ENCODE results near the gene DDX23. TPM values are rescaled to one million over a fixed set of nuclear protein-coding genes. Genes with fewer than 3 reads are reported as not detected.
"Not testable (repeated sequence)": the region's sequence is repeated elsewhere in the genome, so short reads cannot be mapped to it uniquely, and the experiment has no call there.

DDX23 gene
- total RNA-seq, 4 donors from 2014 or later, result 68.0 to 143 (median 104) TPM

DNA sequence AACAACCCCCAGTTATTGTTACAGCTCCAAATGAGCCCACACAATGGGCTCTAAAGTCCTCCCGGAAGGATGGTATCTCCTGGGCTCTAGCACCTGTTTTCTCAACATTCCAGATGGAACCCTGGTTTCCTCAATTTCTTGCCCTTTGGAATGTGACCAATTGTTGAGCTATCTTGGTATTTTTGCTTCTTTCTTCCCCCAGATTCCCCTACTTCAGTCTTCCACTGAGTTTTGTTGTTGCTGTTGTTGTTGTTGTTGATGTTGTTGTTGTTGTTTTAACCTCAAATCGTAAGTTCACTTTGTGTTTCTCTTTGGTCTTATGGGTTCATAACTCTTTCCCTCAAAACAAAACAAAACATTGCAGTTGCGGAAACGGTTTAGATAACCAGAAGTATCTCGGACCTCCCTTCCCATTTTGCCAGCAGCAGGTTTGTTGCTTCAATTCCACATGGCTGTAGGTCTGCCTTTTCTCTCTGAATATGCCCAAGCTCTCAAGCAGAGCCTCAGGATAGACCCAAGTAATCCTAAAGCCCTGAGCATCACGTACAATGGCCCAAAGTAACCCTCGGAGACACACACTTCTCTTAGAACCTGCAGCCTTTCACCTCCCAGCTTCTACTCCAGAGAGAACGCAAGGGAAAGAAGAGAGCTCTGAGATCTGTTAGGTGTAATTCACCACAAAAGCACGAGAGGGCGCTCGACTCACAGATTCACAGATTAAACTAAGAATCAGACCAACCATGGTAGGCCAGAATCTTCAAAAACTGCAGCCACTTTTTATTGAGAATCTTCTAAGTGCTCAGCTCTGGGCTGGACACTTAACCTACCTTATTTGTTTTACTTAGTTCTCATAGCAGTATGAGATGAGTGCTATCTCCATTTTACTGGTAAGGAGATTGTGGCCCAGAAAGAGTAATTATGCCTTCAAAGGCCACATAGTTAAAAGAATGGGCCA lies 1.0 kb upstream of the DDX23 start:
- H3K4me3 ChIP-seq, result peak overlapping the region; percentile 70 to 82 (median 78)
- H3K4me1 ChIP-seq, result peaks cover 0 to 29% (median 5%) of the 10 kb centered on the region in 4 donors
- TF ChIP-seq POLR2A (IDR thresholded peaks at IDR 0.05), result no peak
- TF ChIP-seq, protein P1, sequence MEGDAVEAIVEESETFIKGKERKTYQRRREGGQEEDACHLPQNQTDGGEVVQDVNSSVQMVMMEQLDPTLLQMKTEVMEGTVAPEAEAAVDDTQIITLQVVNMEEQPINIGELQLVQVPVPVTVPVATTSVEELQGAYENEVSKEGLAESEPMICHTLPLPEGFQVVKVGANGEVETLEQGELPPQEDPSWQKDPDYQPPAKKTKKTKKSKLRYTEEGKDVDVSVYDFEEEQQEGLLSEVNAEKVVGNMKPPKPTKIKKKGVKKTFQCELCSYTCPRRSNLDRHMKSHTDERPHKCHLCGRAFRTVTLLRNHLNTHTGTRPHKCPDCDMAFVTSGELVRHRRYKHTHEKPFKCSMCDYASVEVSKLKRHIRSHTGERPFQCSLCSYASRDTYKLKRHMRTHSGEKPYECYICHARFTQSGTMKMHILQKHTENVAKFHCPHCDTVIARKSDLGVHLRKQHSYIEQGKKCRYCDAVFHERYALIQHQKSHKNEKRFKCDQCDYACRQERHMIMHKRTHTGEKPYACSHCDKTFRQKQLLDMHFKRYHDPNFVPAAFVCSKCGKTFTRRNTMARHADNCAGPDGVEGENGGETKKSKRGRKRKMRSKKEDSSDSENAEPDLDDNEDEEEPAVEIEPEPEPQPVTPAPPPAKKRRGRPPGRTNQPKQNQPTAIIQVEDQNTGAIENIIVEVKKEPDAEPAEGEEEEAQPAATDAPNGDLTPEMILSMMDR (IDR thresholded peaks at IDR 0.05), result peak; percentile 87 to 99 (median 98)
- peak; percentile 58 to 97 (median 92) for DNase-seq
- H3K36me3 ChIP-seq, result no peaks in the 10 kb centered on the region
- no peaks in the 10 kb centered on the region for H3K9me3 ChIP-seq
- H3K27ac ChIP-seq, result peak overlapping the region; percentile 79 to 89 (median 84)
- H3K27me3 ChIP-seq, result no peaks in the 10 kb centered on the region

DNA sequence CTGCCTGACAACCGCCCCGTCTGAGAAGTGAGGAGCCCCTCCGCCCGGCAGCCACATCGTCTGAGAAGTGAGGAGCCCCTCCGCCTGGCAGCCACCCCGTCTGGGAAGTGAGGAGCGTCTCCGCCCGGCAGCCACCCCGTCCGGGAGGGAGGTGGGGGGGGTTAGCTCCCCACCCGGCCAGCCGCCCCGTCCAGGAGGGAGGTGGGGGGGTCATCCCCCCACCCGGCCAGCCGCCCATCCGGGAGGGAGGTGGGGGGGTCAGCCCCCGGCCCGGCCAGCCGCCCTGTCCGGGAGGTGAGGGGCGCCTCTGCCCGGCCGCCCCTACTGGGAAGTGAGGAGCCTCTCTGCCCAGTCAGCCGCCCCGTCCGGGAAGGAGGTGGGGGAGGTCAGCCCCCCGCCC lies 9.9 kb downstream of the DDX23 start:
- DNase-seq, H3K9me3 ChIP-seq, H3K27me3 ChIP-seq, H3K4me3 ChIP-seq, H3K27ac ChIP-seq, H3K4me1 ChIP-seq: not testable (repeated sequence)
- H3K36me3 ChIP-seq, result peaks cover 0 to 70% (median 4%) of the 10 kb centered on the region in 3 donors

DNA sequence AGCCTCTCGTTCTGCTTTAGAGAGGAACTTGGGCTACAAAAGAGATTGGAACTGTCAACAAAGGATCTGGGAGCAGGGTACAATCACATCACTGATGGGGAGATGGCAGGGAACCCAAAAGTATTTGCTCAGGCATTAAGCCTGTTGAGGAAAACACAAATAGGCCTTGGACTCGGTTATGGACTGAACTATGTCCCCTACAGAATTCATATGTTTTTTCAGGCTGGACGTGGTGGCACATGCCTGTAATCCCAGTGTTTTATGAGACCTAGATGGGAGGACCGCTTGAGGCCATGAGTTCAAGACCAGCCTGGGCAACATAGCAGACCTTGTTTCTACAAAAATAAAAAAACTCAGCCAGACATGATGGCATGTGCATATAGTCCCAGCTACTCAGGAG lies 13.9 kb downstream of the DDX23 start:
- Histone ChIP-seq H3K36me3 (peaks cover 0 to 81% (median 5%) of the 10 kb centered on the region in 3 donors), H3K4me3 (no peak overlapping the region), H3K4me1 (no peaks in the 10 kb centered on the region), H3K9me3 (no peaks in the 10 kb centered on the region), H3K27ac (no peak overlapping the region), H3K27me3 (no peaks in the 10 kb centered on the region)
- TF ChIP-seq POLR2A (IDR thresholded peaks at IDR 0.05), result no peak
- TF ChIP-seq, protein P1 (IDR thresholded peaks at IDR 0.05), result no peak
- no peak for DNase-seq

DNA sequence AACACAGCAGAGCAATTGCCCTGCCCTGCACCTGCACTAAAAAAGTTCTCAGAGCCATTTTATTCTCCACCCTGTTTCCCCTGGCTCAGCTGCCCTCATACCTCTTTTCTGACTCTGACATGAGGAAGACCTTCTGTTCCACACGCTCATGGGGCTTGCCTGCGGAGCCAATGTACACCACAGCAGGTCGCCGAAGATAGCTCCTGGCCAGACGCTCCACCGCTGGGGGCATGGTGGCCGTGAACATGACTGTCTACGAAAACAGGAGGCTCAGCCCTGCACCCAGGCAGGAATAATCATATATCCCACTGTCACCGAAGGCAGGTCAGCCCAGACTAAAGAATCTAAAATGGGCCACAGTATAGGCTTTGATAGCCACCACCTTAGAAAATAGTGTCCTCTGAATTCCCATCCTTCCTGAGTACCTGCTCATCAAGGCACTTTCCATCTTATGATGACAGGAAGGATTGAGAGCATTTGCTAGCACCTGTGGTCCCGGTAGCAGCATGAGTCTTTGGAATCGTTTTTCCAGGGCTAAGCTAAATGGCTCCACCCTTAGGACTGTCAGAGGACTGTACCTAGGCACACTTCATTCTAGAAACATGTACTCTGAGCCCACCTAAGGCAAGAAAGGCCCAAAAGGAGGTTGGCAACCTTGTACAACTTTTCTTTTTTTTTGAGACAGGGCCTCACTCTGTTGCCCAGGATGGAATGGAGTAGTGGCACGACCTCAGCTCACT lies 19.5 kb downstream of the DDX23 start:
- peaks cover 0 to 99% (median 7%) of the 10 kb centered on the region in 3 donors for H3K36me3 ChIP-seq

DNA sequence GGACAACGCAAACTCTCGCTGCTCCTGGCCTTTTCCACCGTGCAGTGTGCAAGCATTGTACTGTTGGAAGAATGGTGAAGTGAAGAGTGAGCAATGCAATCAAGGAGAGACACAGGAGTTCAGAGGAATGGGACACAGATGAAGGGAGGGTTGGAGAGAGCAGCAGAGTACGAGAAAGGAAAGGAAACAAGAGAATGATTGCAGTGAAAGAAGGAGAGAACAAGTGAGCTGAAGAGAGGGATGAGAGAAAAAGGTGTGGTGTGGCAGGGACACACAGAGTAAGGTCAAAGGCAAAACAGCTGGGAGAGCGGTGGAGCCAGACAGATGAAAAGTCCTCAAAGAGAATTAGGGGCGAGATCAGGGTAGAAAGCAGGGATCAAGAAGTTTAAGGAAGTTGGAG lies 20.7 kb downstream of the DDX23 start:
- H3K9me3 ChIP-seq, result no peaks in the 10 kb centered on the region
- TF ChIP-seq POLR2A (IDR thresholded peaks at IDR 0.05), result no peak
- TF ChIP-seq, protein P1 (IDR thresholded peaks at IDR 0.05), result no peak
- no peaks in the 10 kb centered on the region for H3K4me1 ChIP-seq
- peaks cover 0 to 88% (median 7%) of the 10 kb centered on the region in 3 donors for H3K36me3 ChIP-seq
- no peak overlapping the region for H3K27ac ChIP-seq
- H3K27me3 ChIP-seq, result no peaks in the 10 kb centered on the region
- H3K4me3 ChIP-seq, result no peak overlapping the region
- DNase-seq, result no peak

More for the DNA sequence above, 19.5 kb downstream of the DDX23 start:
- DNase-seq, result no peak
- Histone ChIP-seq H3K27me3 (no peaks in the 10 kb centered on the region), H3K4me1 (no peaks in the 10 kb centered on the region), H3K4me3 (no peak overlapping the region), H3K27ac (no peak overlapping the region), H3K9me3 (no peaks in the 10 kb centered on the region)
- TF ChIP-seq, protein P1 (IDR thresholded peaks at IDR 0.05), result no peak
- TF ChIP-seq POLR2A (IDR thresholded peaks at IDR 0.05), result no peak

Data from Peyer's patch (tissue), 4 donors.